ENCODE results near the gene FRZB.
"Not testable (repeated sequence)": the region's sequence is repeated elsewhere in the genome, so short reads cannot be mapped to it uniquely, and the experiment has no call there.

The FRZB gene, protein sequence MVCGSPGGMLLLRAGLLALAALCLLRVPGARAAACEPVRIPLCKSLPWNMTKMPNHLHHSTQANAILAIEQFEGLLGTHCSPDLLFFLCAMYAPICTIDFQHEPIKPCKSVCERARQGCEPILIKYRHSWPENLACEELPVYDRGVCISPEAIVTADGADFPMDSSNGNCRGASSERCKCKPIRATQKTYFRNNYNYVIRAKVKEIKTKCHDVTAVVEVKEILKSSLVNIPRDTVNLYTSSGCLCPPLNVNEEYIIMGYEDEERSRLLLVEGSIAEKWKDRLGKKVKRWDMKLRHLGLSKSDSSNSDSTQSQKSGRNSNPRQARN

DNA sequence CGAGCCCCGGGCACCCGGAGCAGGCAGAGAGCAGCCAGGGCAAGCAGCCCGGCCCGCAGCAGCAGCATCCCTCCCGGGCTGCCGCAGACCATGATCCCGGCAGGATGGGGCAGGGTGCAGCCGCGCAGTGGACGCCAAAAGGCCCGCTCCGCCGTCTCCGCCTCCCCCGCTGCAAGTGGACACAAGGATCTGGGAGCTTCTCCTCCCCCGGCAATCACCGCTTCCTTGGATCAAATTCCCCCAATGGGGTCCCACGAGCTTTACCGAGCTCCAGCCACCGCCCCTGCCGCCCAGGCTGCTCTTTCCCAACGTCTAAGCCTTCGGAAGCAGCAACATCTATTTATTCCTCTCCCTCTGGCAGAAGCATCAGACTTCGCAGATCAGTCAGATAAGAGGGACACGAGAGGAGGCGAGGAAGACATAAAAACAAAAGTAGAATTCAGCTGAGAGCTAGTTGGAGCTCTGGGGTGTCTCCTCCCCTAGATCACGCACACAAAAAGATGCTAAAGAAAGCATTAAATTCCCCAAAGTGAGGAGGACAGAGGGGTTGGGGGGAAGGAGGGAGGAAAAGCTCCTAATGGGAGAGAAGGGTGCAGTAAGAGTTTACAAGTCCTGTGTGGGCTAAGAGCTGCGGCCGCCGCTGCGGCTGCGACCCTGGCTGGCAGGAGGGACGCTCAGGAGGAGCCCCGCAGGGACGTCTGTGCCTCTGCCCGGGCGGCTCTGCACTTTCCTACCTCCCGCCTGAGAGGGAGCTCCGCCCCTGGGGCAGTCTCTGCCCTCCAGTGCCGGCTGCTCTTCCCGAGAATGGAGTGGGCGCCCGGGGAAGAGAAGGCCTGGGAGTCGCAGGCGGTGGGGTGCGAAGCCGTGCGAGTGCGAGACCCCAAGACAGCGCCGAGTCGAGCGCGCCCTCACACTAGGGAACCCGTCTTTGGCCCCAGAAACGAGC, at the start of gene FRZB:
TSS of gene FRZB (minus strand) at position 177 of the 946 bp plus-strand sequence. CDS start at position 92, 85 bp downstream.
- DNase-seq: no peak

DNA sequence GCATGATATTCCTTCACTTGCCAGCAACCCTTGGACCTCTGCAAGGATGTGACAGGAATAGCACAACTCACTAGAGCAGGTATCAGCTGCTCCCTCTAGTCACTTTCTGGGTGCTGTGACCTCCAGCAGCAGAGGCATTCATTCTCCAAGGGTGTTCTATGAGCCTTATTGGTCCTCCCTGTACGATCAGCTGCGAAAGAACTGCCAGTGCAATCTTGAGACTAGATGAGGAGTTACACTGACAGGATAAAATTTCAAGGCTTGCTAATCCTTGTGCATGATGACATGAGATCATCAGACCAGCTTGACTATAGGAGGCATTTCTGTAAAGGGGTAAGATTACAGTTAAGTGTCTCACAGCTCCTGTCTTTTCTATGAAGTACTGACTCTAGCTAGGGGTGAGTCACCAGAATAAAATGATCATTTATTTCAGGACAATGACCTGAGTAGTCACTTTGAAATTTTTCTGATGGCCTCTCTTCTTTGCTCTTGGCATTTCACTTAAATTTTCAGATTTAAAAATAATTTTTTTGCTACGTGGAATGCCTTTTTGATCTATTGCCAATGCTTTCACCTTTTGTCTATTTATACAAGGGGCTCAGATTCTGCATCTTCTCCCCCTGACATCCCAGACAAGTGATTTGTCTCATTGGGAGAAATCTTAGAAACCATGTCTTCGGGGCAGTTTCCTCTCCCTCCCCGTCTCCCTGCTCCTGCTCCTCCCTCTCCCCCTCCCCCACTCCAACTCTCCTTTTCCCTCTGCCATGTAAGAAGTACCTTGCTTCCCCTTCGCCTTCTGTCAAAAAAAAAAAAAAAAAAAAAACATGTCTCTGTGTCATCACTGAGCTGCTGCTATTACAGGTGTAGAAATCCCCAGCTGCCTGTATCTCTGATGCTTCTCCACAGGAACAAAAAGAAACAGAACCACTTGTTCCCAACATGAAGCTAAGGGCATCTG, 49.2 kb upstream of the FRZB start:
- no peak for DNase-seq

DNA sequence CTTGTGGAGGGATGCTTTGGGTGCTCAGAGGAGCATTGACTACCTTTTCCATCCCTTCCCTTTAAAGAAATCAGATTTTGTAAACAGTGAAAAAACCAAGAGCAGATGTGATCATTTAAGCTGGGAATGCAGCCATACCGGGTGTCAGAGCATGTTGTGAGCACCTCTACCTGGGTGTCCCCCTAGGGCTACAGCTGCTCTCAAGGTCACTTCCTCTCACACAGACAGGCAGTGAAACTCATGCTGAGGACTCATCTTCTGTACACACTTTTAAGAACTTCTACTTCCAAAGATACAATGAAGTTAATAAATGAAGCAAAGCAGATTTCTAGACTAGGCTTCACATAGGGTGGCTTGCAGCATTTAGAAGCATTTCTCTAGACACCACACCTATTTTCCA, 48.4 kb upstream of the FRZB start:
- DNase-seq: no peak

DNA sequence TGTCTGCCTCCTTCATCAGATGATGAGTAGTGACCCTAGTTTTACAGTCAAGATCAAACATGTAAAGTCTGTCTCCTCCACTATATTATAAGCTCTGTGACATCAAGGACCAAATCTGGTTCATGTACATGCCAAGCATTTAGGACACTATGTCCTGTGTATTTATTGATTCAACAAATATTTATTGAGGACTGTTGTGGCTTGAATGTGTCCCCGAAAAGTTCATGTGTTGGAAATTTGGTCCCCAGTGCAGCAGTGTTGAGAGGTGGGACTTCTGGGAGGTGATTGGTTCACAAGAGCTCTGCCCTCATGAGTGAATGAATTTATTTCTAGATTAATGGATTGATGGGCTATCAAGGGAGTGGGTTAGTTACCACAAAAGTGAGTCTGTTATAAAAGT, 46.6 kb upstream of the FRZB start:
- no peak for DNase-seq

DNA sequence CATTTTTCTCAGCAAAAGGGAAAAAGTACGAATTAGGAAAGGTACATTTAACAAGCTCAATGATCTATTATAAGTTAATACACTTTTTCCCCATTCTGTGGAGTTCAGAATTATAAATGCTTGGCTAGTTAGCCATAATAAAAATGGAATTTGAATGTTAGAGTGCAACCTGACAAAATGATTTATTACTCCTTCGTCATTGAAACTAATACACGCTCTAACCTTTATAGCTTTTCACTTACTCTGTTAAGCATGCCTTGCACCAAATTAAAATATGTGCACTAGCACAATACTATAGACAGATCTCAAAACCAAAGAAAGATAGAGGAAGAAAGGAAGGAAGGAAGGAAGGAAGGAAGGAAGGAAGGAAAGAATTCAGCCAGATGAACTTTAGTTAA, 46.1 kb upstream of the FRZB start:
- no peak for DNase-seq

DNA sequence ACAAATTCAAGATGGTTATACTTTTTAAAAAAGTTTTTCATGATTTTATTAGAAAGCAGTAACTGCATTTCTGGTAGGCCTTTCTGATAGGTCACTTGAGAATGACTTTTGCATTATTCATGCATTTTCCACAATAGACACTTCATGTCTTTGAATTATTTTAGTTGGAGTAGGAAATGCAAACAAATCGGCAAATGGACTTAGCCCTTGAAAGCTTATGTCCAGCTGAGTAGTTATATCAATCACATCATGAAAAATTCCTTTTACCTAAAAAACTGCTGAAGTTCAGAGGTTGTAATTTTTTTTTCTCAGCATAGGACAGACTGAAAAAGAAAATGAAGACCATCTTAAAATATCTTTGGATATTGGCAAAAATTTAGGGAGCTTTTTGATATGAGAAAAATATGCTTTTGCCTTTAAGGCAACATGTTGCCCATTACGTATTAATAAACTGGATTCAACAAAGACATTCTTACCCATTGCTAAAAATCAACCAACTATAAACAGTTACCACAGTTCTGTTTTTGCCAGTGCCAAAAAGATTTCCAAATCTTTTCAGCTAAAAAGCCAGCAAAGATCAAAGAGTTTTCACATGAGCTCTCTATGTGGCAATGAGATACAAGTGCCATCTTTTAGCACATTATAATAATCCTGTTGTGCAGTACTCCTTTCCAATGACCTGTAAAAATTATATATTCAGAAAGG, 45.5 kb upstream of the FRZB start:
- no peak for DNase-seq

DNA sequence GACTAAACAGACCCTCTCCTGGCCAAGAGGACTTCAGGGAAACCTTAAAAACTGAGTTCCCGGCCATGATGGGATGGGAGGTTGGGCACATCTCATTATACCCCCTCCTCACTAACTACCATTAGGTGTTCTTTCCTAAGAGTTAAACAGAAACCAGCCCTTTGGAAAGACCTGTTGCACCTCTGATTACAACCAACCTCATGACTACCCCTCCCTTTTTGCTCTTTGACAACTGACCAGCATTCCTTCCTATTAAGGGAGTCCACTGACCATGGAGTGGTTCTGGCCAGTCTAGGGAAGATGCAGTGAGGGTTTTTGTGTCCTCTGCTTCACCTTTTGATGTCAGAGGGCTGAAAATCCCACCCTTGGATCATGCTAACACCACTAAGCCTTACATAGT, 44.5 kb upstream of the FRZB start:
- no peak for DNase-seq

DNA sequence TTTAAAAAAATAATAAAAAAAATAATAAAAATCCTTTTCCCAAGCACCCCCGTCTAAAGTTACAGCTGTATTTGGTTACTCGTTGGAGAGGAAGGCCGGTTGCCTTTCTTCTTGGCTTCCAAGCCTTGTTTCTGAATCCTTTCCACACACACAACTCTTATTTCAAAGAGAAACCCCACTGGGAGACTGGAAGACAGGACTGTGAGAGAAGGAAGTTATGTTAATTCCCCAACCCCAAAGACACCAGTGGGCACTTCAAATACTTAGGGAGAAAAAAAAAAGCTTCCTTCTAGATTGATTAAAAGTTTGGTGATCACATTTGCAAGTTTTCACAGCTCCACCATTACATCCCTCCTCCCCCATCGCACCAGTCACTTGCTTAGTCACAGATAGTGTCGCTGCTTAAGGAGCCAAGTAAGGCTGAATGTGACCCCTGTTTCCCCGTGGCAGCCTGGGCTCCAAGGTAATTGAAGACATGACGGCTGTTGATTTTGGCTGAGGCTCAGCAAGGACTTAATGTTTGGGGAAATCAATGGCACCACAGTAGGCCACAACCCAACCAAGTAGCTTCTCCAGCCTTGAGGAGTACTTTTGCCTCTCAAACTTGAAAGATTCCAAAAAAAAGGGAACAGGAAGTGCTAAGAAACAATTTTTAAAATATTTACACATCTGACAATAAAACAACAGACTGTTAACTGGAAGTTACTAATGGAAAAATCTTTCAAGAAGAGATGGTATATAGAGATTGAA, 40.8 kb upstream of the FRZB start:
- DNase-seq: no peak

DNA sequence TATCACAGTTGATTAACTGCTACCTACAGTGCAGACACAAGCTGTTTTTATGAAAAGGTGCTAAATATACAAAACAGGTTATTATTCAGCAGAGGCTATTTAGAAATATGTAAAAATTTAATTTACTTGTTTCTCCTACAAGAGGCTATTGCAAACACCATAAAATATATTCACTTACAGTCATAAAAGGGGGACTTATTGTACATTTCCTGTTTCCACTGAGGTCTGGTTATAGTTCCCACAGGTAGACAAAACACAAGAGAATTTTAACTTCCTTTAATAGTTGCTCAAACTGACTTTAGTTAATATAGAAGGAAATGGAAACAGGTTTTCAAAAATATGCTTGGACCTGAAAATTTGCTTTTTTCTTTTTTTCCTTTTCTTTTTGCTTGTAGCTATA, 40.0 kb upstream of the FRZB start:
- no peak for DNase-seq

DNA sequence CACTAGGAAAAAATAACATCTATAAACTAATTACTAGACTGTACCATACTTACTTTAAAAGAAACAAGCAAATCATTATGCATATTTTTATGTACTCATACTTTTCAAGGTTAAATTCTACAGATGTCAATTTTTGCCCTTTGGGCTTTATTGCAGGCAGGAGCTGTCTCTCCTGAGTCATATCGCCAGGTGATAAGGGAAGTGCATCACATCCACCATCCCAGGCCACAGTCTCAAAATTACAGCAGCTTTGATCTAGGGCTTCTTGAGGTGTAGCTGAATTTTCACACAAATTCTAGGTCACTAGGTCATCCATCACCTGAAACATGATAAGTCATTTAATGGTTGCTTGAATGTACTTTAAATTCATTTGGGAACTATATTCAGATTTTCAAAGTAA, 38.4 kb upstream of the FRZB start:
- DNase-seq: no peak

DNA sequence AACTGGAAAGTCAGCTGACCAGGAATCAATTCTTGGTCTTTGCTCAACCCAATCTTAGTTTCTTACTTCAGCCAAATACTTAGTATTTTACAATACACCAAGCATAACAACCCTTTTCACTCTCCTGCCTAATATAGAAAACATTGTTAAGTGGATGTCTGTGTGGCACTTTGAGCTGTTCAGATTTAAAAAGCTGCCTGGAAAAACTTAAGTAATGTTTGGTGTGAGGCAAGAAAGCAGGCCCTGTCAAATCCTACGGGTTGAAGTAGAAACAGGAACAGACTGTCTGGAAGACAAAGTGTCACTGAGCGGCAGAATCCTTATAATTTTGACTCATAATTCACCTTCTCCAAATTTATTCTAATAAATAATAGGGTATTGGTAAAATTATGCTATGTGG, 37.1 kb upstream of the FRZB start:
- no peak for DNase-seq

DNA sequence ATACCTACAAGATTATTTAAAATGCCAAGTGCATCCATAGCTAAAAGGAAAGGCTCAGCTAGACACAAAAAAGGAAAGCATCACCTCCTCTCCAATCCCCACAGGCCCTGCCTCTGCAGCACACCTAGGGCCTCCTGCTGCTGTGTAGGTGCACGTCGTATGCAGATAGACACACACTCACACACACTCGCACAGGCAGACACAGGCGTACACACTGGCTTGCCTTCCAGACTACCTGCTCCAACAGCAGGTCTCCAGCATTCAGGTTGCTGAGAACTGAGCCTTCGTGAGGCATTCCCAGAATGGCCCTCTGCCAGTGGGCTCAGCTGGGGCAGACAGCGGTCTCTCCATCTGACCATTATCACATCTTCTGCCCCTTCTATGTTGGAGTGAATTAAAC, 35.3 kb upstream of the FRZB start:
- no peak for DNase-seq

DNA sequence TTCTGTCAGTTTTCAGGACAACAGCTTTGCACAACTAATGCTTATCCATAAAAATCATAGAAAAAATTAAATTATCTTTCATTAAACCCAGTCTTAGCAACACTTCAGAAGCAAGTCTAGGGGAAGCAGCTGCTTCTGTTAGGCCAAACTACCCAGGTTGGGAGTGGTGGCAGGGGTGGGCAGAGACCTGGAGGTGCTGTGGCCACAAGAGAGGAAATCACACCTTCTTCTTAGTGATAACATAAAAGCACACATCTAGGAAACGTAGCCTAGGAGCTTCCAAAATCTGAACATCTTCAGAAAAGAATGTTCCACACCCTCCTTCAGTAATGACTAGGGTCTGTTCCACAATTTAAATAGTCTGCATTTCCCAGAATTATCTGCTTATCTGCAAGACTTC, 32.3 kb upstream of the FRZB start:
- DNase-seq: no peak

DNA sequence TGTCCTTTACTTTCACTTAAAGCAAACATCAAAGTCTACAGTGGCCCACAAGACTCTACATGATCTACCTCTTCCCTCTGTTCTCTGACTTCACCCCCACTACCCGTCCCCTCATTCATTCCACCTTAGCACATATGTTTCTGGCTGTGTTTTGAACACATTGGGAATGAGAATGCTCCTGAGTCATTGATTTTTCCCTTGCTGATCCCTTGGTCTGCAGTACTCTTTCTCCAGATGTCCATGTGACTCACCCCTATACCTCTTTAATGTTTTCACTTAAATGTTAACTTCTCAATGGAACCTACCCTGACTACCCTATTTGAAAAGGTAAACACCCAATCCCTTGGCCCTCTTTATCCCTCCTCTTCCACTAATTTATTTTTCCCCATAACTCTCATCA, 30.7 kb upstream of the FRZB start:
- DNase-seq: no peak

DNA sequence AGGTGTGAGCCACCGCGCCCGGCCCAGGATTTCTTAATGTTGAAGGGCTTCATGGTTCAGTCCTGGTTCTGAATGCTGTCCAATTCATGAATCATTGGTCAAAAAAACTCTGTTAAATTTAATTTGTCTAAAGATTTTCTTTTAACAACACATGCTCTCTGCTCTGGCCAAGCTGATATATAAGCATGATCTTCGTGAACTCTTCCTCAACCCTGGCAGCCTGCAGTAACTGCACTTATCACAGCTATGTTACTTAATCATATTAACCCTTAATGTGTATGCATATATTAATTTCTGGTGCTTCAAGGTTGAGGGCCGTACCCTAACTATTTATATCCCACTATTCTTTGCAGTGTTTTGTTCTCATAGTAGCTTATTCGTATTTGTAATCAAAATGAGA, 29.4 kb upstream of the FRZB start:
- DNase-seq: no peak

DNA sequence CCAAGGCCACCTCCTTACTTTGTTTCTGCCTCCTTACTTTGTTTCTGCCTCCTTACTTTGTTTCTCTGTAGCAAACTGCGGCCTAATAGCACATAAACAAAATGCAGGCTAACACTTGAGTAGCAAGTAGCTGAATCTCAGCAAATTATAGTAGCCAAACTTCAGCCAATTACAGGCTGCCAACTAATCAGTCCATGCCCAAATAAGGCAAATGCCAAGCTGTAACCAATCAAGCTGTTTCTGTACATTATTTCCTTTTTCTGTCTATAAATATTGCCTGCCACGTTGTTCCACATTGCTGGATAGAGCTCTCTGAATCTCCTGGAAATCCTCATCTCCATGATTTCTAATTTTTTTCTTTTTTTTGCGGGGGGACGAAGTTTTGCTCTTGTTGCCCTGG, 28.7 kb upstream of the FRZB start:
- no peak for DNase-seq

DNA sequence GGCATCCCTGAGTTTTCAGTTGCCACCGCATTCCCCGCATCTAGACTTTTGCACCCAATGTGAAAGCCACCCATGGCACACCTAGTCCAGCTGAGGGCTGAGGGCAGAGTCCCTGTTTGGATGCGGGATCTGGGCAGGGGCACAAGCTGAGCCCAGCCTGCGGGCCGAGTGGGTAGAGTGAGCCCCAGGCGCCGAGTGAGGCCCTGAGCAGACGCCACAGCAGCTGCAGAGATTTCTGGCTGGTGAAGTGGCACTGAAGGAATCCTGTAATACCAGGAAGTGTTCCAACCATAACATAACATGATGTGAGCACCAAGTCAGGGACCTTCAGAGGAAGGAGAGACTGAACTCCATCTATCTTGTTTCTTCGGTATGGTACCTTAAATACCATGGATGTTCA, 27.7 kb upstream of the FRZB start:
- DNase-seq: no peak

DNA sequence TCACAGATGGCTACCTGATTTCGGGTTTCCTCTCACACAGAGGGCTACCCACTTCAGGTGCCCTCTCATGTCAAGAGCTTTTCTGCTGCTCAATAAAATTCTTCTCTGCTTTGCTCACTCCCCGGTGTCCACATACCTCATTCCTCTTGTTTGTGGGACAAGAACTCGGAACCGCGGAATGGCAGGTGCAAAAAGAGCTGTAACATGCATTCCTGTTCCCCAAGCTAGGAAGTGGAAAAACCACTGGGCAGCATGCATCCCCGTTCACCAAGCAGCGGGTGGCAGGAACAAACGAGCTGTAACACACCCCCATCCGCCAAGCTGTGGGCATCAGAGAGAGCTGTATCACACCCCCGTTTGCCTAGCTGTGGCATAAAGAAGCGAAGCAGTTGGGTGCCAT, 27.2 kb upstream of the FRZB start:
- no peak for DNase-seq

DNA sequence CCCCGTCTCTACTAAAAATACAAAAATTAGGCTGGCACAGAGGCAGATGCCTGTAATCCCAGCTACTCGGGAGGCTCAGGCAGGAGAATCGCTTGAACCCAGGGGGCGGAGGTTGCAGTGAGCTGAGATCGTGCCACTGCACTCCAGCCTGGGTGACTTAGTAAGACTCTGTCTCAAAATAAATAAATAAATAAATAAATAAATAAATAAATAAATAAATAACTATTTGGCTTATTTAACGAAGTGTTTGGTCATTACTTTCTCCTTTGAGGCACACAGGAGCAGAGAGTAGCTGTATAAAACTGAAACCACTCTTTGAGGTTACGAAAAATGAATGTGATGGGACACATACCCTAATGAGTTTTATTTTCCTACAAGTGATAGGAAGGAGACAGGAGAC, 26.6 kb upstream of the FRZB start:
- not testable (repeated sequence) for DNase-seq

DNA sequence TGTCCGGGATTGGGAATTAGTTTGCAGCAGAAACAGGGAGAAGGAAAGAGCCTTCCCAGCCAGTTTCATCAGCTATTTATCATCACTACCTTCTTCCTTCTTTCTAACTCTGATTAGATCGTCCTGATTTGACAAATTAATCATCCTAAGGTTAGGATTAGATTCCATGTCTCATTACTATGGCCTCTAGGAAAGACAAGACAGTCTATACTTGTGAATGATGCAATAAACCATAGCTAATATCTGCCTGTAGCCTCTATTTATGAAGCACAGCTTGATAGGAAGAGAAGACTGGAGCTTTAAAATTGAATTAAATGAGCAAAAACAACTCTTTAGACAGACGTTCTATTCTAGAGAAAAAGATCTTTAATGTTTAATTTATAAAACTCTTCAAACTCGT, 25.2 kb upstream of the FRZB start:
- no peak for DNase-seq

DNA sequence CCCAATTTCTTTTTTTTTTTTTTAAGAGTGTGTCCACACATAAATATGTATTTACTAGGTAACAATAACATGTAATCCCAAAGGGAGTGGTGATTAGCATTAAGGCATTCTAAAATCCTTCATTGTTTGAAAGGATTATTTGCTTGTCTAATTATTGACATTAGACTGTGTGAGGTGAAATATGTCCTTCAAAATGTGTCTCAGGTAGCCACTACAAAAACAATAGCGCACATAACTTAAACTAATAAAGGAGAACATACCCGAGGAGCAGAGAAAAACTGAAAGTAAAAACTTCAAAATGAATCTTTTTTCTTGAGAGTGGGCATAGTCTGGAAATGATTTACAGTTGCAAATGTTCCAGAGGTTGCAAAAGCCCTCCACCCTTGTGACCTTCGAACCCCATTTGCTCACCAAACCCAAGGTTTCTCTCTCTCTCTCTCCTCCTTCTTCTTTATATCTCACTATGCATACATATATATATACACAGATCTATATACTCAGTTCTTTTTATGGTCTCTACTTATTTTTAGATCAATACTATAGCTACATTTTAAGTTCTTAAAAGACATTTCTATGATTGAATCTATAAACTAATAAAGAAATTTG, 24.4 kb upstream of the FRZB start:
- no peak for DNase-seq

Measured in COR-L47 (cell line).